GM21529 (cell line): ENCODE results near the gene SMNDC1.
A peak's percentile ranks its signal among the peaks of the same experiment; 100 is the strongest.
"Not testable (repeated sequence)": the region's sequence is repeated elsewhere in the genome, so short reads cannot be mapped to it uniquely, and the experiment has no call there.

Experiments
- ATAC-seq: cut with Tn5 transposase; IDR thresholded peaks from one replicate; pipeline ENCODE4 v1.9.1; 2021; ENCODE audit not compliant: unreplicated experiment

The SMNDC1 gene

DNA sequence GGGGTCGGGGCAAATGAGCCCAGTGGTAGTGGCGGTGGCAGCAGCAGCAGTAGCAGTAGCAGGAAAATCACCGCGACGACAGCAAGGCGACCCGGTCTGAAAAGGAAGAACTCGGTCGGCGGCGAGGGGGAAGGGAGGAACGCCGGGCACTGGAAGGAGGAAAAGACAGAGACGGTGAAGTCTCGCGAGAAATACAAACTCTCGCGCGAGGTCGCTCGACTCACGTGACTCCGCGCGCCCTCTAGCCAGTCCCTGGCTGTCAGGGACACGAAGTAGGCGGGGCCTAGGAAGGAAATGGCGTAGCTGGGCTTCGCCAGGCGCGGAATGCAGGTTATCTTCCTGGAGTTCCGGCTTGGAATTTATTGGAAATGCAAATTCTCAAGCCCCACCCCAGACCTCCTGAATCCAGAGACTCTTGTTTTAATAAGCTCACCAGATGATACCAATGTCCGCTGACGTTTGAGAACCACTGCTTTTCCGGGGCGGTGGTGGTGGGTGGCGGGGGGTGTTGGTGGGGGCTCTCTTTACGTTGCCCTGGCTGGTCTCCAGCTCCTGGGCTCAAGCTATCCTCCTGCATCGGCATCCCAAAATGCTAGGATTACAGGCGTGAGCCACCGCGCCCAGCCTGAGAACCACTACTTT lies at the start of gene SMNDC1:
Gene SMNDC1 (minus strand): TSS at position 141 of the 642 bp plus-strand sequence. CDS start 1,333 bp downstream, outside the sequence.
- peak; percentile 90 for ATAC-seq

DNA sequence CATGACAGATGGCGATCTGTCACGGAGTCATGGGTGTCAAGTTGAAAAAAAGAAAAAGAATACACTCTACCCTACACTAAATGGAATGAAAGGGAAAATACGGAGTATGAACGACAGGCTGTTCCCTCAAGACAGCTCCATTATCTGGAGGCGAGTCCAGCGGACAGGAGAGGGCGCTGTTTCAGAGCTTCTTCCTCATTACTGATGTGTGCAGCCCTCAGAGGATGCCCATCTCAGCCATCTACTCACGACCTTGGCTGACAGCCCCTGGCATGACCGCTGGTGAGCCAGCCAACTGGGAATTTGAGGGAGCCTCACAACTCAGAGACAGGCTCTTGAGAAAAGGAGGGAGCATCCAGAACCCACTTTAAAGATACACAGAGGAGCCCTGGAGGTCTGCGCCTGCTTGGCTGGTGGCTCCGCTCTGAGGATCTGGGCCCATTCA lies 49.6 kb upstream of the SMNDC1 start:
- peak; percentile 20 for ATAC-seq

DNA sequence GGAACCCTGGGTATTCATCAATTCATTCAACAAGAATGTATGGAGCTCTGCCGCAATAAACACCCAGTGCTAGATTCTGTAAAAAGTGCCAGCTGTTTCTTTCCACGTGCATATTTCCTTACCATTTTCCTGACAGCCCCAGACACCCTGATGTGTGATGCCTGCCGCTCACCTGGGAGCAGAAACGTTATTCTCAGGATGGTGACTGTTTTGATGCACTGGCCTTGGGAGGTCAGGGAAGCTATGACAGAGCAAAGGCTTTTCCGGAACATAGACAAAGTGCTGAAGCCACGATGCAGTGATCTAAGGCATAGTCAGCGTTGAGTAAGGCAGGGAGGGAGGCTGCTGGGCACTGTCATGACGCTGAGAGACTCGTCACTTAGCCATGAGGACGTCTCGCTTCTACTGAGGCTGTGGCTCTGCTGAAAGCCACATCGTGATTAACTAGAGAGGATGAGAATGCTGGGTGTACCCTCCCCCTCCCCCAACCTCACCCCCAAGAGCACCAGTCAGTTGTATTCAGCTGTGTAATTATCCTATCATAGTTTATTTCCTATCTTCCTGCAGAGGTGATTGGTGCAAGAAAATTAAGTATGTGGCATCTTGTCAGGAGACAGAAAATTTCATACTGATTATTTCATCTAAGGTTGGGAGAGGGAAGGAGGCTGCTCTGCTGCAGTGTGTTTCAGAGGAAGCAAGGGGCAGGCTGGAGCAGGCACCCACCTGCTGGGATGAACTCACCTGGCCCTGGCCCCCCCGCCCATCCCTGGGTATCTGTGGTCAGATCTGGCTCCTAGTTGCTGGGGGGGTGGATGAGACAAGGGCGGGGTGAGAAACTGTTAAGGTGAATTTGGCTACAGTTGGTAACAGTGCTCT lies 48.8 kb upstream of the SMNDC1 start:
- no peak for ATAC-seq

DNA sequence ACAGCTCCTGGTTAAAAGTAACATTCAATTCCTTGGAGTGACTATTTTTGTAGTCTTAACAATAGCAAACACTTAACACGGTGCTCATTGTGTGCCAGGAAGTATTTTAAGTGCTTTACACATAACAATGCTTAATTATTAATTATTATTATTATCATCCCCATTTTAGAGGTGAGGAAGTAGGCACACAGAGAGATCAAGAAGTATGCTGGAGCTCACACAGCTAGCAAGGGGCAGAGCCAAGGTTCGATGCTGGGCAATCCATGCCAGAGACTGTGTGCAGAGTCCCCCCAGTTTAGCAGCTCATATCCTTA lies 48.2 kb upstream of the SMNDC1 start:
- no peak for ATAC-seq

DNA sequence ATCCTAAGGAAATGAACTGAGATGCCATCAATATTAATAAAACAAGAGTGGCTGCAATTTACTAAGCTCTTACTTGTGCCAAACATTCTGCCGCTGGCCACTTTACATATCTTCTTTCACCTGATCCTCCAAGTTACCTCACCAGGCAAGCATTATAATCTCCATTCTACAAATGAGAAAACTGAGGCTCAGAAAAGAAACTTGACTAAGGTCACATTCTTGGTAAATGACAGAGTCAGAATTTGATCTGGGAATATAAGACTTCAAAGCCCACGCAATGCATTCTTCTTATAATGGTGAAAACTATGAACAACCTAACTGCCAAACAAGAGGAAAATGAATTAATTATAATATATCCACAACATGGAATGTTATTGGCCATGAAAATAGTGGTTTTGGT lies 46.1 kb upstream of the SMNDC1 start:
- ATAC-seq = no peak

DNA sequence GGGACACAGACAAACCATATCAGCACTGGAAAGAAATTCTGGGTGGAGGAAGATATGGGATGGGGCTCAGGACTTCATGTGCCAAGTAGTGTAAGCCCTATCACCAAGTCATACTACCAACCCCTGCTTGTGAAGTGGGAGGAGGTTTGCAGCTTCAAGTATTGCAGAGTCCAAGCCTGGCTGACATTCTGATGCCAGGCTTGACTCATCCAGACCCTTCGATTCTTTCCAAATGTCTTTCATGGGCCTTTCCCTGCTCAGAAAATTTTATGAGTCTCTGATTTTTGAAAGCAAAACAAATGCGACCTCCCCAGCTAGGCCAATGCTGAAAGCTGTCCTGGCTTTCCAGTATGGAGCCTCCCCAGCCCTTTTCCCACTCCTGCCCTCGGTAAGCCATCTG lies 45.1 kb upstream of the SMNDC1 start:
- ATAC-seq = no peak

DNA sequence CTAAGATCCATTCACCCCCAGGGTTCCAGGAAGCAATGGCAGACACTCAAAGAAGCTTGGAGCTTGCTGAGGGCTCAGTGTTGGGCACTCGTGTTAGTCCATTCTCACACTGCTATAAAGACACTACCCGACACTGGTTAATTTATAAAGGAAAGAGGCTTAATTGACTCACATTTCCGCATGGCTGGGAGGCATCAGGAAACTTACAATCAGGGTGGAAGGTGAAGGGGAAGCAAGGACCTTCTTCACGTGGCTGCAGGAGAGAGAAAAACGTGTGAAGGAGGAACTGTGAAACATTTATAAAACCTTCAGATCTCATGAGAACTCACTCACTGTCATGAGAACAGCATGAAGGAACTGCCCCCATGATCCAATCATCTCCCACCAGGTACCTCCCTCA lies 44.7 kb upstream of the SMNDC1 start:
- ATAC-seq = no peak

DNA sequence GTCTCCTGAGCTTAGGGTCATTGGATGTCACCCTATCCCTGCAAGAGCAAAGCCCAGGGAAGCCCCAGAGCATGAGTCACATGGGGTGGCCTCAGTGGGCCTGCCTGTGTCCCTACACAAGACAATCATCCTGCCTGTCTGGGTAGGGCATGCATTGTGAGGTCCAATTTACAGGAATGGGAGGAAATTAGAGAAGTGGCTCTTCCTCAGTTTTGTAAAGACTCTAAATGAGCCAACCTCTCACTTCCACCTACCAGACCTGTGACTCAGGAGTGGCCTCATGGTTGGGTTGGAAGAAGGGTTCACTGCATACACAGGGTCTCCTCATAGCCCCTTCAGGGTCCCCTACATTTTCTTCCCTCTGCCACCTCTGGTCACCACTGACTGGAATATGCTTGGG lies 43.6 kb upstream of the SMNDC1 start:
- ATAC-seq = no peak

DNA sequence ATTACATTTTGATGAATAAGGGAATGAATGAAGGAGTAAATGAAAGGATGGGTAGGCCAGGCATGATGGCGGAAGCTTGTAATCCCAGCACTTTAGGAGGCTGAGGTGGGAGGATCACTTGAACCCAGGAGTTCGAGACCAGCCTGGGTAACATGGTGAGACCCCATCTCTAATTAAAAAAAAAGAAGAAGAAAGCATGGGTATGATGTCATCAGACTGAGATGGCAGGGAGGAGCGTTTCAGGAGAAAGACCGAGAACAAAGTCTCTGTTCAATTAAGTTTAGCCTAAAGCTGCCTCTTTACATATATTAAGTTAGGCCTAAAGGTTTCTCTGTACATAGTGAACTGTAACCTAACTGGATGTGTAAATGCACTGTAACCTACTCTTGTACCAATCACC lies 42.2 kb upstream of the SMNDC1 start:
- no peak for ATAC-seq

DNA sequence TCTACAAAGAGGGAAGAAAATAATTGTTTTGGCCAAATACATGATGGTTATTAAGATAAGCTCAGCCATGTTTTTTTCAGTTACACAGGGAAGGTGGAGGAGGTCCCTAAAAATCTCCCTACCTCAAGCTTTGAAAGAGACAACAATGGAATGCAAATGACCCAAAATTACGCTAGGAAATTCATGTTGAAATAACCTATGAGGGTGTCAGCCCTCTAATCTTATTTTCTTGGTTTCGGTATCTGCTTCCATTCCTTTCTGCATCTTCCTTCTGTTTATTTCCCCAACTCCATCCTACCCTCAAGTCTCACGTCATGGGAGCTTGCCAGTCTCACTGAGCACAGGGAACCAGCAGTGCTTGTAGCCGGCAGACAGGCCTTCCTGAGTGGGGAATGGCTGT lies 40.6 kb upstream of the SMNDC1 start:
- ATAC-seq = no peak

DNA sequence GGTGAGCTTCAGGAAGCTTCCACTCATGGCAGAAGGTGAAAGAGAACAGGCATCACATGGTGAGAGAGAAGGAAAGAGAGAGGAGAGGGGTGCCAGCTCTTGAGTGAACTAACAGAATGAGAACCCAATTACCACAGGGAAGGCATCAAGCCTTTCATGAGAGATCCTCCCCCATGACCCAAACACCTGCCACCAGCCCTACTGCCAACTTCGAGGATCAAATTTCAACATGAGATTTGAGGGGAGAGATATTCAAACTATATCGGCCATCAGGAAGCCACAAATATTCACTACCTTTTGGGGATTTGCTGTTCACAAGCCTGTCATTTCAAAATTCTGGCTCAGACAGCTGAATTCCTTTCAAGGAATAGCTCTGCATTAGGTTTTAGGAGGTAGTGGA lies 39.9 kb upstream of the SMNDC1 start:
- no peak for ATAC-seq

DNA sequence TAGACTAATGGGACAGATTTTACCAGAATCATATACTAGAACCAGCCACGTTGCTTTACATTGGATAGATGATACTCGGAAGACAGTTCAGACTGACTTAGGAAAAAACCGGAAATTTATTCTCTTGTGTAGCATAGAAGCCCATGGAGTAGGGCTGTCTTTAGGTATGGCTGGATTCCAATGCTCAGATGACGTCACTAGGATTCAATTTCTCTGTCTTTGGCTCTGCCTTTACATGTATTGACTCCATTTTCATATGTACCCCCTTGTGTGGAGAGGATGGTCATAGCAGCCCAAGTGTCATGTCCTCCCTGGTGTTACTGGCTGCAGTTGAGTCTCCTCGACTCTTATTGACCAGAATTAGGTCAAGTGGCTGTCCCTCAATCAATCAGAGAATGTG lies 39.2 kb upstream of the SMNDC1 start:
- ATAC-seq = no peak

DNA sequence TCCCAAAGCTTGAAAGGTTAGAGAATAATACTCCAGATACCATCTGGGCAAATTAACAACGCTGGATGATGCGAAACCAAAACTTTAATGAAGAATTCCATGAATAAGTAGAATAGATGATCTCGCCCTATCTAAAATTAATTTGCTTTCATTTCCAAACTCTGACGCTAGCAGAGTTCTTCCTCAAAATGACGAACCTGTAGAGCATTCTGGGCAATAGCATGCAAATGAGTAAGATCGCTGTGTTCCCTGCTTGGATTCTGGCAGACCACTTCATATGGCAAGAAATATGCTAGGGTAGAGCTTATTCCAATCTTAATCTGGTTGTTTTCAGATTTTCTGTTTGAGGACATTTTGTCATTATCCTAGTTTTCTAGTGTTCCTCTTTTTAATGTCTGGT lies 36.1 kb upstream of the SMNDC1 start:
- ATAC-seq = no peak

DNA sequence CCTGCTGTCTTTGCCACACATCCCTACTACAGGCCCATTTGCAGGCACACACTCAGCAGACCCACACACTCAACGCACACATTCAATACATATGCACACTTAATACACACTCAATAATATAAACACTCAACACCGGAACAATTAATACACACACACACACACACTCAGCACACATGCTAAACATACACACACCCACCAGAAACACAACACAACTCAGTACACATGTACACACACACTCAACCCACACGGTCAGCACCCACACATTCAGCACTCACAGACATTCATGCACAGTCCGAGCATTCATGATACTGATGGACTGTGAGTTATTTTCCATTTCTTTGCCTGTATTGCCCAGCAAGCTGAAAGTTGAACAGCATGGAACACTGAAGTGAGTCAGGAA lies 35.4 kb upstream of the SMNDC1 start:
- no peak for ATAC-seq

DNA sequence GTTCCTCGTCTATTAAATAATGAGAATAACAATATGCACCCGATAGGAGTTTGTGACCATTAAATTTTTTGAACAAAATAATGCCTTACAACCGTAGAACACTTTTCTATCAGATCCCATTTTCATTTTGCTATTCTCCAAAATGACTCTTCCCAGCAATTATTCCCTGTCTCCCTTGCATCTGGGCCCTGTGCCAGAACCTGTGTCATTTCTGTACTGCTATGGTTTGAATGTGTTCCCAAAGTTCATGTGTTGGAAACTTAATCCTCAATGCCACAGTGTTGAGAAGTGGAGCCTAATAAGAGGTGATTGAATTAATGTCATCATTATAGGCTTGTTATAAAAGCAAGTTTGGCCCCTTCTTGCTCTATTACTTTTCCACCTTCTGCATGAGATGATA lies 33.2 kb upstream of the SMNDC1 start:
- no peak for ATAC-seq

DNA sequence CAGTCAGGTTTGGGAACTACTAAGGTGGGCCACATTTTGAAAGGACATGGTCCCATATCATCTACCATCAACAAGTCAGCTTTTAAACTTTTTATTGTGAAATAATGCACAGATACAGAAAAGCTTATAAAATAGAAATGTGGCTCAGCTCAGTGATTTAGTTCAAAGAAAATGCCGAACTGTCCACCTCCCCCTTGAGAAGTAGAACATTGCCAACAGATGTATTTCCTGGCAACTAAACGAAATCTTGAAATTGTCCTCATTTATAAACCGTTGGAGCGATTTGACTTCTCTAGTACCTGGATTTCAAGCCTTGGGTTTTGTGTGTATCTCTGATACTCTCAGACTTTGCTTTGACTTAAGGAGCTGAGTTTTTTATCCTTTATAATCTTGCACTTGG lies 32.7 kb upstream of the SMNDC1 start:
- no peak for ATAC-seq

DNA sequence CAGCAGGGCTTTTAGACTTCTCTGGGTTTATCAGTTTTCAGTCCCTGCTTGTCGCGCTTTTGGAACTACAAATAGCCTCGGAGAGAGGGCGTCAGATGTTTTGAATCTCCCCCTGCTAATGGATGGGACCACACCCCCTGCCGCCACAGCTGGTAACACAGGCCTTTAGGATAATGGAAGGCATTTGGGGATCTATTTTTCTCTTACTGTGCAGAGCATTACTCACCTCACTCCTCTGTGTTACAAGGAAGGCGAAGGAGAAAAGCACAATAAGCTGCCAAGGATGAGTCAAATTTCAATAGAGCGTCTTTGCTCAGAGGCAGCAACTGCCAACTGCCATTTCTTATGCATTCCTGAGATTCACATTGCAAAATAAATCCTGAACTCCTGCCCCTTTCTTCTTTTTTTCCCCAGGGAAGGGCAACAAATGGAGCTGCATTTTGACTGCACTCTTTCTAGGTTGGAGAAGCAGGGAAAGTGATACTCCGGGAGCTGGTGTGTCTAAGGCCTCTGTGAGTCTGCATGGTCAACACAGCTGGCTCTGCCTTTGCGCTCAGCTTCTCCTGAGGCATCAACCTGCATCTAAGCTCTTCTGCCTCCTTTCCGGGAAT lies 31.5 kb upstream of the SMNDC1 start:
- no peak for ATAC-seq

DNA sequence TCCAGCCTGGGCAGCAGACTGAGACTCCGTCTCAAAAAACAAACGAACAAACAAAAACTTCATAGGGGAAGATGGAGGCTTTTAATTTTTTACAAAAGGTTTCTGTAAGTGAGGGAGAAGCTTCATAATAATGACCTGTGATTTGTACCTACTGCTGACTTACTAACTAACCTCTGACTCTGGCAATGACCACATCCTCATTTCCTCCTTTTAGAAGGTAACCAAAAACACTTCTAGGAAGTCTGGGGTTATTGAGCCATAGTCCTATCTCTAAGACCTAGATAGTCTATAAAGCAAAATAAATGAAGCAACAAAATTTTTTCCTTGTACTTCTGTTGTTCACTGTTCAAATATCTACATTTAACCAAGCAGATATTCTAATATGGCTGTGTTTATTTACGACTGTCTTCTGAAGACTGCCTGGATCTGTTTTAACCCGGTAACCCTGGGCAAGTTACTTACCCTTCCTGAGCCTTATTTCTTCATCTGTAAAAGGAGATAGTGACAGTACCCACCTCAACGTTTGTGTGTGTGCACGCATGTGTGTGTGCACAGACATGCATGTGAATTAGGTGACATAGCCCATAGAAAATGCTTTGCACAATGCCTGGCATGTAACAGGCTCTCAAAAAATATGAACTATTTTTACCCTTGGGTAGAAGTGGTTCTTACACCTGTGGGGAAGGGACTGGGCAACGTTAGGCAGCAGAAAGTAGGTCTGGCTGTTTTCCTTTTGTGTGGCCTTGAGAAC lies 30.8 kb upstream of the SMNDC1 start:
- no peak for ATAC-seq

DNA sequence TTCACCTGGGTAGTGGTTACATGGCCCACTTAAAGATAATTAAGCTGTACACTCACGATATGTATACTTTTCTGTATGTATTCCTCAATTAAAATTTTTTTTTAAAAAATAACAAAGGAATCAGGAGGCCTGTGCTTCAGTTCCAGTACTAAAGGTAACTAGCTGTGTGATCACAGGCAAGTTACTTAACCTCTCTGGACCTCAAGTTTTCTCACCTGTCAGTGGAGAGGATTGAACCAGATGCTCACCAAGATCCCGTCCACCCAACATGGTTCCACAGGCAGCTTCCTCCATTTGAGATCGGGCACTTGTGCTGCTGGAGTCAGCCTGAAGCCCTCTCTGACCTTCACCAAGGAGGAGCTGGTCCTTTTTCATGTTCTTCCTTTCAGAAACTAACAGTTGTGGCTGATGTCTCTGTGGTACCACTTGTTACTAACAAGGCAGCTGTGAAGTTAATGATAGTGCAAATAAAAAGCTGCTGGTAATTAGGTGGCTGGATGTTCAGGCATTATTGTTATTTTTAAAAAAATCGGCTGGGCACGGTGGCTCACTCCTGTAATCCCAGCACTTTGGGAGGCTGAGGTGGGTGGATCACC lies 29.4 kb upstream of the SMNDC1 start:
- ATAC-seq = no peak

DNA sequence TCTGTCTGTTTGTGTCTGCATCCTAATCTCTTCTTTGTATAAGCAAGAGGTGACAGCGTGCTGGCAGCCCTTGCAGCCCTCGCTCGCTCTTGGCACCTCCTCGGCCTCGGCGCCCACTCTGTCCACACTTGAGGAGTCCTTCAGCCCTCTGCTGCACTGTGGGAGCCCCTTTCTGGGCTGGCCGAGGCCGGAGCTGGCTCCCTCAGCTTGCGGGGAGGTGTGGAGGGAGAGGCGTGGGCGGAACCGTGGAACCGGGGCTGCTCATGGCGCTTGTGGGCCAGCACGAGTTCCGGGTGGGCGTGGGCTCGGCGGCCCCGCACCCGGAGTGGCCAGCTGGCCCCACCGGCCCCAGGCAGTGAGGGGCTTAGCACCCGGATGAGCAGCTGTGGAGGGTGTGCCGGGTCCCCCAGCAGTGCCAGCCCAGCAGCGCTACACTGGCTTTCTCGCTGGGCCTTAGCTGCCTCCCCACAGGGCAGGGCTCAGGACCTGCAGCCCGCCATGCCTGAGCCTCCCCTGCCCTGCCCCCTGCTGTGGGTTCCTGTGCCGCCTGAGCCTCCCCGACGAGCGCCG lies 26.6 kb upstream of the SMNDC1 start:
- ATAC-seq = not testable (repeated sequence)

DNA sequence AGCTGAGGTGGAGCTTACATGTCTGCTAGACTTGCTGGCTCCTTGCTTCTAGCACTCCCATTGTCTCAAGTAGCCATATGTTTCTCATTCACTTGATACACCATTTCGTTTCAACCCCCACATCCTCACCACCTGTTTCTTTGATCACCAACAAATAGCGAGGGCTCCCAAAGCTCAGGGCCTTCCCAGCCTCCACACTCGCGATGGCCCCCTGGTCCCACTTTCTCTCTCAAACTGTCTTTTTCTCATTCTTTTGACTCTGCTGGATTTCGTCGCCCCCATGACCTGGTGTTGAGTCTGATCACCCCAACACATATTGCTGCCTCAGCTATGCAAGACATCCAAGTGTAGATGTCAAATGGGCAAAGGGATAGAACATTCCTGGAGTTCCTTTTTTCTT lies 26.0 kb upstream of the SMNDC1 start:
- ATAC-seq = no peak
